DND-41 (cell line): ENCODE data around the gene DUOX2.
"Not testable (repeated sequence)": the region's sequence is repeated elsewhere in the genome, so short reads cannot be mapped to it uniquely, and the experiment has no call there.

Experiments used
- ATAC-seq: fragments of 200-7000 bp; cut with Tn5 transposase; 3 replicates; pipeline ENCODE4 v1.9.1; 2021; ENCODE audit warnings: low read depth; ENCODE audit not compliant: insufficient read depth
- DNase-seq: peaks from one replicate; pipeline ENCODE4 v3.0.0-alpha.2; 2020
- H2AFZ ChIP-seq: 2 replicates; pipeline ENCODE4 v1.6.0; 2012; ENCODE audit warnings: low read depth, low read length
- H3K27ac ChIP-seq: 2 replicates; pipeline ENCODE4 v1.5.1; 2012; ENCODE audit warnings: low read length, inconsistent platforms
- H3K27me3 ChIP-seq: fragments of 200-600 bp; sonication (generic); 2 replicates; pipeline ENCODE4 v1.6.0; 2012; ENCODE audit warnings: low read length, mild to moderate bottlenecking, inconsistent platforms; ENCODE audit not compliant: insufficient read depth, poor library complexity
- H3K36me3 ChIP-seq: 2 replicates; pipeline ENCODE4 v1.5.1; 2012; ENCODE audit warnings: low read length, inconsistent platforms; ENCODE audit not compliant: insufficient read depth
- H3K4me1 ChIP-seq: 2 replicates; pipeline ENCODE4 v1.5.1; 2012; ENCODE audit warnings: mild to moderate bottlenecking, low read length; ENCODE audit not compliant: insufficient read depth
- H3K4me2 ChIP-seq: 2 replicates; pipeline ENCODE4 v1.6.0; 2012; ENCODE audit warnings: mild to moderate bottlenecking, moderate library complexity, low read length, inconsistent platforms; ENCODE audit not compliant: insufficient read depth
- H3K4me3 ChIP-seq, 2 experiments: fragments of 200-600 bp in 1 of 2; shearing (Covaris generic) in 1 of 2; 2 replicates each; pipeline ENCODE4 v1.5.1; 2012 to 2016; ENCODE audit warnings: inconsistent platforms in 2 of 2, low read length in 2 of 2, mild to moderate bottlenecking in 2 of 2, low read depth in 1 of 2, moderate library complexity in 1 of 2
- H3K79me2 ChIP-seq: 2 replicates; pipeline ENCODE4 v1.6.0; 2012; ENCODE audit warnings: low read length, inconsistent platforms; ENCODE audit not compliant: insufficient read depth
- H3K9ac ChIP-seq: 2 replicates; pipeline ENCODE4 v1.6.0; 2012; ENCODE audit warnings: low read depth, mild to moderate bottlenecking, inconsistent platforms, low read length, moderate library complexity
- H3K9me3 ChIP-seq: 2 replicates; pipeline ENCODE4 v1.5.1; 2012; ENCODE audit warnings: low read length, moderate library complexity, mild to moderate bottlenecking, inconsistent platforms; ENCODE audit not compliant: insufficient read depth, severe bottlenecking
- H4K20me1 ChIP-seq: 2 replicates; pipeline ENCODE4 v1.6.0; 2012; ENCODE audit warnings: low read length; ENCODE audit not compliant: insufficient read depth
- EZH2 ChIP-seq: IDR thresholded peaks from 3 replicates; pipeline ENCODE4 v1.6.1; 2012; ENCODE audit warnings: borderline replicate concordance, low read depth, mild to moderate bottlenecking, moderate library complexity, low read length, inconsistent platforms; ENCODE audit not compliant: severe bottlenecking
- TF ChIP-seq, protein P1 (sequence below): IDR thresholded peaks from 2 replicates; pipeline ENCODE4 v1.5.1; 2012; ENCODE audit warnings: borderline replicate concordance, low read length, moderate library complexity, mild to moderate bottlenecking; ENCODE audit not compliant: poor library complexity, severe bottlenecking; ENCODE audit errors: extremely low read depth

Gene DUOX2

DNA sequence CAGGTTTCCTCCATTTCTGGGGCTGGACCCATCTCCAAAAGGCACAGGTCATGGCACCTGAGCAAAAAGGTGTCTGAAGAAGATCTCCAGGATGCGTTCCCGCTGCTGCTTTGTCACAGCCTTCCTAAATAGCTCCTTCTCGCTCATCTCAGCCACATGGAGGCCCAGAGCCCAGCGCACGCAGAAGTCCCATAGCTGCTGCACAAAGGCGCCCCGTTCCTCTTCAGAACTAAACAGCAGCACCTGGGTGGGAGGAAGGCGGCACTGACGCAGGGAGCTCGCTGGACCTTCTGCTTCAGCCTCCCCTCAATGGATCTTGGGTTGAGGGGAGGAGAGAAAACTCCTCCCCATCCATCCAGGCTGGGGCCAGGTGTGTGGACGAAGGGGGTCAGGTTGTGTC lies 8.4 kb downstream of the DUOX2 start:
- Histone ChIP-seq H3K36me3 (no peaks in the 10 kb centered on the region), H3K4me2 (no peak overlapping the region), H2AFZ (no peak overlapping the region), H4K20me1 (no peaks in the 10 kb centered on the region), H3K4me3 (no peak overlapping the region), H3K4me1 (no peaks in the 10 kb centered on the region), H3K79me2 (no peaks in the 10 kb centered on the region), H3K27ac (no peak overlapping the region), H3K9ac (no peak overlapping the region), H3K27me3 (peaks cover 4% of the 10 kb centered on the region), H3K9me3 (no peaks in the 10 kb centered on the region)
- DNase-seq = no peak
- no peak for ATAC-seq
- TF ChIP-seq, protein P1, sequence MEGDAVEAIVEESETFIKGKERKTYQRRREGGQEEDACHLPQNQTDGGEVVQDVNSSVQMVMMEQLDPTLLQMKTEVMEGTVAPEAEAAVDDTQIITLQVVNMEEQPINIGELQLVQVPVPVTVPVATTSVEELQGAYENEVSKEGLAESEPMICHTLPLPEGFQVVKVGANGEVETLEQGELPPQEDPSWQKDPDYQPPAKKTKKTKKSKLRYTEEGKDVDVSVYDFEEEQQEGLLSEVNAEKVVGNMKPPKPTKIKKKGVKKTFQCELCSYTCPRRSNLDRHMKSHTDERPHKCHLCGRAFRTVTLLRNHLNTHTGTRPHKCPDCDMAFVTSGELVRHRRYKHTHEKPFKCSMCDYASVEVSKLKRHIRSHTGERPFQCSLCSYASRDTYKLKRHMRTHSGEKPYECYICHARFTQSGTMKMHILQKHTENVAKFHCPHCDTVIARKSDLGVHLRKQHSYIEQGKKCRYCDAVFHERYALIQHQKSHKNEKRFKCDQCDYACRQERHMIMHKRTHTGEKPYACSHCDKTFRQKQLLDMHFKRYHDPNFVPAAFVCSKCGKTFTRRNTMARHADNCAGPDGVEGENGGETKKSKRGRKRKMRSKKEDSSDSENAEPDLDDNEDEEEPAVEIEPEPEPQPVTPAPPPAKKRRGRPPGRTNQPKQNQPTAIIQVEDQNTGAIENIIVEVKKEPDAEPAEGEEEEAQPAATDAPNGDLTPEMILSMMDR = no peak
- TF ChIP-seq EZH2 = no peak

- not testable (repeated sequence) for H3K27me3 ChIP-seq, H3K27ac ChIP-seq, H2AFZ ChIP-seq, H3K9ac ChIP-seq, ATAC-seq, H3K79me2 ChIP-seq, H4K20me1 ChIP-seq, H3K9me3 ChIP-seq, H3K36me3 ChIP-seq, DNase-seq, H3K4me1 ChIP-seq, H3K4me3 ChIP-seq, H3K4me2 ChIP-seq
Measured at GRCh38 chr15:45104170-45104569, 9.8 kb downstream of the DUOX2 start.

GRCh38 chr15:45102226-45102625 lies 11.7 kb downstream of the DUOX2 start:
- Histone ChIP-seq H2AFZ (no peak overlapping the region), H3K27ac (no peak overlapping the region), H4K20me1 (no peaks in the 10 kb centered on the region), H3K36me3 (no peaks in the 10 kb centered on the region), H3K4me1 (no peaks in the 10 kb centered on the region), H3K27me3 (peaks cover 4% of the 10 kb centered on the region), H3K9me3 (no peaks in the 10 kb centered on the region), H3K4me2 (no peak overlapping the region), H3K9ac (no peak overlapping the region), H3K4me3 (no peak overlapping the region), H3K79me2 (no peaks in the 10 kb centered on the region)
- TF ChIP-seq EZH2 = no peak
- TF ChIP-seq, protein P1 = no peak
- ATAC-seq (no peak), DNase-seq (no peak)

DNA sequence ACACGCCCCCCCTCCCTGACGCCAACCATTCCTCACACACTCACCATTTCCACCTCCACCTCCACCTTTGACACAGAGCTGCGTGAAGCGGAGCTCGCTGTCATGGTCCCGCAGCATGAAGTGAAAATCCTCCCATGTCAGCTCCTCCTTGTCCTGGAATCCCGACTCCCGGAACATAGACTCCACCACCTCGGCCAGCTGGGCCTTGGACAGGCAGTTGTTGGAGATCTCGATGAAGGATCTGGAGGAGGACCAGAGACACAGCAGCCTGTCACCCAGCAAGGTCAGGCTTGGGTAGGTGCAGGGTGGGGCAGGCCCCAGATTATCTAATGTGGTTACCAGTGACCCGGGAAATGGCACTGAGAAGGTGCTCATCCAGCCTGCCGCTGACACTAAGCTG lies 12.2 kb downstream of the DUOX2 start:
- Histone ChIP-seq H3K4me3 (no peak overlapping the region), H3K9me3 (no peaks in the 10 kb centered on the region), H3K4me2 (no peak overlapping the region), H3K27ac (no peak overlapping the region), H3K79me2 (no peaks in the 10 kb centered on the region), H3K9ac (no peak overlapping the region), H3K36me3 (no peaks in the 10 kb centered on the region), H3K27me3 (peaks cover 4% of the 10 kb centered on the region), H2AFZ (no peak overlapping the region), H4K20me1 (no peaks in the 10 kb centered on the region), H3K4me1 (no peaks in the 10 kb centered on the region)
- ATAC-seq = no peak
- no peak for DNase-seq
- no peak for TF ChIP-seq EZH2
- TF ChIP-seq, protein P1 = no peak
